ENCODE results near the gene BPGM. TPM values are rescaled to one million over a fixed set of nuclear protein-coding genes. Genes with fewer than 3 reads are reported as not detected.

Gene BPGM
- total and polyA plus RNA-seq, 4 donors = 14.3 to 59.8 (median 19.5) TPM

- no peak for TF ChIP-seq CTCF (IDR thresholded peaks at IDR 0.05; ENCODE audit: control extremely low read depth, extremely low read depth)
- no peak for ATAC-seq (ENCODE audit: insufficient read depth, low FRiP score)
- H3K9ac ChIP-seq (ENCODE audit: insufficient read depth in 1 of 2, low read length in 2 of 2) = no peak overlapping the region
- peaks cover 0 to 3% (median 0%) of the 10 kb centered on the region in 3 donors for H3K27me3 ChIP-seq (ENCODE audit: control insufficient read depth in 3 of 3, insufficient read depth in 3 of 3, low read length in 2 of 3)
- H3K27ac ChIP-seq (ENCODE audit: low read depth in 1 of 2, low read length in 1 of 2) = no peak overlapping the region
- H3K4me3 ChIP-seq = no peak overlapping the region
- no peak for DNase-seq
- H3K36me3 ChIP-seq (ENCODE audit: control insufficient read depth in 4 of 4, insufficient read depth in 4 of 4, low read length in 4 of 4) = no peaks in the 10 kb centered on the region
- no peaks in the 10 kb centered on the region for H3K9me3 ChIP-seq (ENCODE audit: control insufficient read depth in 4 of 4, insufficient read depth in 3 of 4, low read length in 3 of 4)
- H3K4me1 ChIP-seq (ENCODE audit: control insufficient read depth in 5 of 5, insufficient read depth in 5 of 5, low read length in 5 of 5) = no peaks in the 10 kb centered on the region
- WGBS, 2 donors = 89 to 91% methylated on average over 2 of the region's 2 CpGs
Observed at GRCh38 chr7:134612197-134612596, 34.5 kb upstream of the BPGM start.

- Histone ChIP-seq H3K4me1 (ENCODE audit: control insufficient read depth in 5 of 5, insufficient read depth in 5 of 5, low read length in 5 of 5) (peaks cover 0 to 2% (median 0%) of the 10 kb centered on the region in 5 donors), H3K27ac (ENCODE audit: low read depth in 1 of 2, low read length in 1 of 2) (no peak overlapping the region), H3K9ac (ENCODE audit: insufficient read depth in 1 of 2, low read length in 2 of 2) (no peak overlapping the region), H3K36me3 (ENCODE audit: control insufficient read depth in 4 of 4, insufficient read depth in 4 of 4, low read length in 4 of 4) (no peaks in the 10 kb centered on the region), H3K9me3 (ENCODE audit: control insufficient read depth in 4 of 4, insufficient read depth in 3 of 4, low read length in 3 of 4) (no peaks in the 10 kb centered on the region), H3K4me3 (no peak overlapping the region), H3K27me3 (ENCODE audit: control insufficient read depth in 3 of 3, insufficient read depth in 3 of 3, low read length in 2 of 3) (peaks cover 0 to 1% (median 0%) of the 10 kb centered on the region in 3 donors)
- no peak for DNase-seq
- WGBS, 2 donors = 9 to 19% methylated on average over 3 of the region's 3 CpGs
- ATAC-seq (ENCODE audit: insufficient read depth, low FRiP score) = peak; percentile 53
- TF ChIP-seq CTCF (IDR thresholded peaks at IDR 0.05; ENCODE audit: control extremely low read depth, extremely low read depth) = no peak
Observed at GRCh38 chr7:134613623-134614347, 32.9 kb upstream of the BPGM start.

GRCh38 chr7:134616611-134617010 lies 30.0 kb upstream of the BPGM start:
- Histone ChIP-seq H3K27ac (ENCODE audit: low read depth in 1 of 2, low read length in 1 of 2) (no peak overlapping the region), H3K4me1 (ENCODE audit: control insufficient read depth in 5 of 5, insufficient read depth in 5 of 5, low read length in 5 of 5) (peaks cover 0 to 2% (median 0%) of the 10 kb centered on the region in 5 donors), H3K9ac (ENCODE audit: insufficient read depth in 1 of 2, low read length in 2 of 2) (no peak overlapping the region), H3K27me3 (ENCODE audit: control insufficient read depth in 3 of 3, insufficient read depth in 3 of 3, low read length in 2 of 3) (peaks cover 0 to 5% (median 0%) of the 10 kb centered on the region in 3 donors), H3K36me3 (ENCODE audit: control insufficient read depth in 4 of 4, insufficient read depth in 4 of 4, low read length in 4 of 4) (no peaks in the 10 kb centered on the region), H3K4me3 (no peak overlapping the region), H3K9me3 (ENCODE audit: control insufficient read depth in 4 of 4, insufficient read depth in 3 of 4, low read length in 3 of 4) (no peaks in the 10 kb centered on the region)
- whole genome bisulfite sequencing, 2 donors = 81 to 95% methylated on average over 2 of the region's 2 CpGs
- no peak for TF ChIP-seq CTCF (IDR thresholded peaks at IDR 0.05; ENCODE audit: control extremely low read depth, extremely low read depth)
- ATAC-seq (ENCODE audit: insufficient read depth, low FRiP score) = no peak
- no peak for DNase-seq
